Measurements from ENCODE around the gene ZNF77.

The ZNF77 gene

DNA sequence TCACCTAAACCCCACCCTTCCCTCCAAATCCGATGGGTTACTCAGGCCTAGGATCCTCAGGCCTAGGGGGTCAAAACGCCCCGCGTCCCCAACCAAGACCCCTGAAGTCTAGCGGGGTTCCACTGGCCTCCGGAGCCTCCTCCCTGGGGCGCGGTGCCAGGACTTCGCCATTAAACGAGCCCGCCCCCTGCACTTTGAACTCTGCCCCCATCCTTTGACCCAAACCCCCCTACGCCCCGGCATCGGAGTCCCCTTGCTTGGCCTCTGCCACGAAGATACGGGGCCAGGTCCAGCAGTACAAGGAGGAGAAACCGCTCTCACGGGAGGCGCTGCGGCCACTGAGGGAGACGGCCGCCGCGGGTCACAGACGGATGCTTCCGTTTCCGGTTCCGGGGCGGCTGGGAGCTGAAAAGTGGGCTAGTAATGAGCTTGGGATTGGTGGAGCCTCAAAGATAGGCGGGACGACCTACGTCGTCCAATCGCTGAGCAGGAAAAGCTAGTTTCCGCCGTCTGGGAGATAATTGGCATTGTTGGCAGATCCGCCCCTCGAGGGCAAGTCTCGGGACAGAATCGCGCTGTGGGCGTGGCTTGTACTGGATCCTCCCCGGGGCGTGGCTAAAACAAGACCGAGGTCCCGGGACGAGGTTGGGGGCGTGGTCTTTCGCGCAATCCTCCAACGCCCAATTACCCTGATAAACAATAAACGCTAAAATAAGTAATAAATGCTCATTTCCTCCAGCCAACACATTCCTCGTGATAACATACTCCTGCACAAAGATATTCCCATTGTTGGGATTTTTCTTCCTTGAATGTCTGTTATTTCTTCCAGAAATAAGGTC is 5.7 kb upstream of the ZNF77 start (continued):
- TF ChIP-seq SCRT2 (tag by site-specific recombination; IDR thresholded peaks at IDR 0.05): no peak
- no peak for TF ChIP-seq PRDM1 (tag by site-specific recombination; IDR thresholded peaks at IDR 0.05)

- peak overlapping the region; percentile 82 for H3K4me3 ChIP-seq (ENCODE audit: low read depth, low read length)
- 0 out of 2 replicates have a peak, but pooled peaks have one; percentile 11 for TF ChIP-seq ZNF660 (tag by site-specific recombination; IDR thresholded peaks at IDR 0.05)
- 0 out of 2 replicates have a peak, but pooled peaks have one; percentile 5 for TF ChIP-seq IKZF3 (tag by site-specific recombination; IDR thresholded peaks at IDR 0.05)
- no peak for TF ChIP-seq SP7 (tag by site-specific recombination; IDR thresholded peaks at IDR 0.05)
- no peaks in the 10 kb centered on the region for H3K9me3 ChIP-seq (ENCODE audit: control insufficient read depth, insufficient read depth, low read depth, low read length)
- CTCF ChIA-PET: interaction anchor here (0.5 to 4.0 kb wide), 20 partner anchors 12 to 355 kb away, joined by 3 to 20 read pairs (median 4); partner anchors contain the start of genes ZNF555 and ZNF57
- H3K27ac ChIP-seq (ENCODE audit: extremely low read depth, low read depth, low read length): peak overlapping the region; percentile 70
- no peaks in the 10 kb centered on the region; a peak in 1 of 3 replicates for H3K36me3 ChIP-seq (ENCODE audit: control insufficient read depth in 2 of 2, insufficient read depth in 1 of 2, low read length in 2 of 2)
- H3K4me1 ChIP-seq (ENCODE audit: control insufficient read depth, insufficient read depth, low read length): peaks cover 4% of the 10 kb centered on the region; the same call in 1 of the 2 replicates
- POLR2A ChIA-PET: interaction anchor here (0.9 to 2.0 kb wide), 29 partner anchors 9 to 784 kb away, joined by 3 to 35 read pairs (median 5); partner anchors contain the start of genes GADD45B, GNG7, NCLN and SGTA
These were observed 5.1 kb upstream of the ZNF77 start for GRCh38 chr19:2949939-2950285.

DNA sequence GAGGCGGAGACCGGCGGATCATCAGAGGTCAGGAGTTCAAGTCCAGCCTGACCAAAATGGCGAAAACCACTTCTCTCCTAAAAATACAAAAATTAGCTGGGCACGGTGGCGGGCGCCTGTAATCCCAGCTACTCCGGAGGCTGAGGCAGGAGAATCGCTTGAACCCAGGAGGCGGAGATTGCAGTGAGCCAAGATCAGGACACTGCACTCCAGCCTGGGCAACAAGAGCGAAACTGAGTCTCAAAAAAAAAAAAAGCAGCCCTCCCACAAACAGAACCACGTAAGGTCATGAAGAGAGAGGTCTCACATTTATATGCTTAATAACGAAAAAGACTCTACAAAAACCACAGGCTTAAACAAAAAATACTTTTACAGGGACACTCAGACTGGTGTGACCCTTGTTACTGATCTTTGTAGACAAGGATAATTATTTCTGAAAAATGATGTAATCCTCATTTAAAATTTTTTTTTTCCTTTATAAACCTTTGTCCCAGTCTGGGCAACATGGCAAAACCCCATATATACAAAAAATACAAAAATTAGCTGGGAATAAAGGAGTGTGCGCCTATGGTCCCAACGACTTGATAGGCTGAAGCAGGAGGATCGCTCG is 909 bp upstream of the ZNF77 start:
- H3K36me3 ChIP-seq (ENCODE audit: control insufficient read depth in 2 of 2, insufficient read depth in 1 of 2, low read length in 2 of 2): no peaks in the 10 kb centered on the region; a peak in 1 of 3 replicates
- peaks cover 4% of the 10 kb centered on the region; the same call in 1 of the 2 replicates for H3K4me1 ChIP-seq (ENCODE audit: control insufficient read depth, insufficient read depth, low read length)
- no peaks in the 10 kb centered on the region for H3K9me3 ChIP-seq (ENCODE audit: control insufficient read depth, insufficient read depth, low read depth, low read length)
- H3K27ac ChIP-seq (ENCODE audit: extremely low read depth, low read depth, low read length): peak overlapping the region; percentile 55; the same call in 1 of the 2 replicates
- peak overlapping the region; percentile 92 for H3K4me3 ChIP-seq (ENCODE audit: low read depth, low read length)
- ChIA-PET POLR2A (no interaction called here), CTCF (interaction anchor here (1.9 kb wide), 1 partner anchor 16 kb away, joined by 7 read pairs; no protein-coding TSS in a partner anchor)
- TF ChIP-seq ZFP69B (tag by site-specific recombination; IDR thresholded peaks at IDR 0.05) (0 out of 2 replicates have a peak, but pooled peaks have one; percentile 22), ZNF202 (tag by site-specific recombination; IDR thresholded peaks at IDR 0.05; ENCODE audit: borderline replicate concordance) (no peak), ZNF558 (tag by site-specific recombination; IDR thresholded peaks at IDR 0.05) (0 out of 2 replicates have a peak, but pooled peaks have one; percentile 3), GLI4 (tag by site-specific recombination; IDR thresholded peaks at IDR 0.05) (no peak), ZNF155 (tag by site-specific recombination; IDR thresholded peaks at IDR 0.05) (no peak), KLF10 (tag by site-specific recombination; IDR thresholded peaks at IDR 0.05) (no peak), ZNF221 (tag by site-specific recombination; IDR thresholded peaks at IDR 0.05; ENCODE audit: borderline replicate concordance) (no peak), ZNF660 (tag by site-specific recombination; IDR thresholded peaks at IDR 0.05) (no peak), ZNF701 (tag by site-specific recombination; IDR thresholded peaks at IDR 0.05) (no peak), ZNF544 (tag by site-specific recombination; IDR thresholded peaks at IDR 0.05) (no peak), ZFHX2 (tag by site-specific recombination; conservative IDR thresholded peaks at IDR 0.05) (peak; percentile 37; the same call in 1 of the 2 replicates), ZBTB1 (tag by site-specific recombination; IDR thresholded peaks at IDR 0.05) (no peak), ZNF239 (tag by site-specific recombination; IDR thresholded peaks at IDR 0.05) (no peak), OSR2 (tag by site-specific recombination; IDR thresholded peaks at IDR 0.05) (no peak), ZNF580 (tag by site-specific recombination; IDR thresholded peaks at IDR 0.05) (no peak; the same call in 1 of the 2 replicates), ZNF366 (tag by site-specific recombination; conservative IDR thresholded peaks at IDR 0.05) (no peak), ZNF600 (tag by site-specific recombination; IDR thresholded peaks at IDR 0.05) (0 out of 2 replicates have a peak, but pooled peaks have one; percentile 17), EGR2 (tag by site-specific recombination; IDR thresholded peaks at IDR 0.05; ENCODE audit: low read depth) (no peak), SCRT2 (tag by site-specific recombination; IDR thresholded peaks at IDR 0.05) (no peak), ZBTB21 (tag by site-specific recombination; IDR thresholded peaks at IDR 0.05) (0 out of 2 replicates have a peak, but pooled peaks have one; percentile 18), ZNF175 (tag by site-specific recombination; IDR thresholded peaks at IDR 0.05) (no peak), ZNF335 (tag by site-specific recombination; conservative IDR thresholded peaks at IDR 0.05) (peak; percentile 97), ZNF416 (tag by site-specific recombination; IDR thresholded peaks at IDR 0.05) (no peak), ZNF777 (tag by site-specific recombination; IDR thresholded peaks at IDR 0.05; ENCODE audit: borderline replicate concordance) (no peak), ZNF2 (tag by site-specific recombination; IDR thresholded peaks at IDR 0.05) (no peak)
- TF ChIP-seq, protein P1, sequence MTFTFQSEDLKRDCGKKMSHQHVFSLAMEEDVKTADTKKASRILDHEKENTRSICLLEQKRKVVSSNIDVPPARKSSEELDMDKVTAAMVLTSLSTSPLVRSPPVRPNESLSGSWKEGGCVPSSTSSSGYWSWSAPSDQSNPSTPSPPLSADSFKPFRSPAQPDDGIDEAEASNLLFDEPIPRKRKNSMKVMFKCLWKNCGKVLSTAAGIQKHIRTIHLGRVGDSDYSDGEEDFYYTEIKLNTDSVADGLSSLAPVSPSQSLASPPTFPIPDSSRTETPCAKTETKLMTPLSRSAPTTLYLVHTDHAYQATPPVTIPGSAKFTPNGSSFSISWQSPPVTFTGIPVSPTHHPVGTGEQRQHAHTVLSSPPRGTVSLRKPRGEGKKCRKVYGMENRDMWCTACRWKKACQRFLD (tag by site-specific recombination; IDR thresholded peaks at IDR 0.05): no peak
- TF ChIP-seq, protein P2, sequence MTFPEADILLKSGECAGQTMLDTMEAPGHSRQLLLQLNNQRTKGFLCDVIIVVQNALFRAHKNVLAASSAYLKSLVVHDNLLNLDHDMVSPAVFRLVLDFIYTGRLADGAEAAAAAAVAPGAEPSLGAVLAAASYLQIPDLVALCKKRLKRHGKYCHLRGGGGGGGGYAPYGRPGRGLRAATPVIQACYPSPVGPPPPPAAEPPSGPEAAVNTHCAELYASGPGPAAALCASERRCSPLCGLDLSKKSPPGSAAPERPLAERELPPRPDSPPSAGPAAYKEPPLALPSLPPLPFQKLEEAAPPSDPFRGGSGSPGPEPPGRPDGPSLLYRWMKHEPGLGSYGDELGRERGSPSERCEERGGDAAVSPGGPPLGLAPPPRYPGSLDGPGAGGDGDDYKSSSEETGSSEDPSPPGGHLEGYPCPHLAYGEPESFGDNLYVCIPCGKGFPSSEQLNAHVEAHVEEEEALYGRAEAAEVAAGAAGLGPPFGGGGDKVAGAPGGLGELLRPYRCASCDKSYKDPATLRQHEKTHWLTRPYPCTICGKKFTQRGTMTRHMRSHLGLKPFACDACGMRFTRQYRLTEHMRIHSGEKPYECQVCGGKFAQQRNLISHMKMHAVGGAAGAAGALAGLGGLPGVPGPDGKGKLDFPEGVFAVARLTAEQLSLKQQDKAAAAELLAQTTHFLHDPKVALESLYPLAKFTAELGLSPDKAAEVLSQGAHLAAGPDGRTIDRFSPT (tag by site-specific recombination; IDR thresholded peaks at IDR 0.05): 0 out of 2 replicates have a peak, but pooled peaks have one; percentile 19

Data from HEK293 (cell line).